ENCODE measurements around the gene WNK2. TPM values are rescaled to one million over a fixed set of nuclear protein-coding genes. Genes with fewer than 3 reads are reported as not detected.
"Not testable (repeated sequence)": the region's sequence is repeated elsewhere in the genome, so short reads cannot be mapped to it uniquely, and the experiment has no call there.

The WNK2 gene
- total RNA-seq, 1 donor from 2014 or later: 1.1 TPM

DNA sequence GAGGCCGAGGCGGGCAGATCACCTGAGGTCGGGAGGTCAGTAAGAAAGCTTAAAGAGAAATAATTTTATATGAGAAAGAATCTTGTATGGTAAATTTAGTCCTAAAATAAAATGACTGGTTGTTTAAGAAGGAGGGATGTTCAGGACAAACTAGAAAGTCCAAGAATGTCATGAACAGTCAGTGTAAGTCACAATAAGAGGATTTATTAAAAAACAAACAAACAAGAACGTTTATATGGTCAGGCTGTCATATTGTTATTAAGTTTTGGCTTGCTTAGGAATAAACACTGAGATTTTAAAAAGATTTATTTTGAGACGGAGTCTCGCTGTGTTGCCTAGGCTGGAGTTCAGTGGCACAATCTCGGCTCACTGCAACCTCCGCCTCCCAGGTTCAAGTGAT, 176.0 kb downstream of the WNK2 start:
- not testable (repeated sequence) for DNase-seq (ENCODE audit: low spot score)

- DNase-seq (ENCODE audit: low spot score): no peak
Observed at GRCh38 chr9:93361995-93362394, 178.1 kb downstream of the WNK2 start.

GRCh38 chr9:93364734-93365426, 180.9 kb downstream of the WNK2 start:
- no peak for DNase-seq (ENCODE audit: low spot score)

GRCh38 chr9:93365427-93366118, 181.6 kb downstream of the WNK2 start:
- DNase-seq (ENCODE audit: low spot score): no peak

- no peak for DNase-seq (ENCODE audit: low spot score)
Observed at GRCh38 chr9:93366119-93366447, 182.1 kb downstream of the WNK2 start.

DNA sequence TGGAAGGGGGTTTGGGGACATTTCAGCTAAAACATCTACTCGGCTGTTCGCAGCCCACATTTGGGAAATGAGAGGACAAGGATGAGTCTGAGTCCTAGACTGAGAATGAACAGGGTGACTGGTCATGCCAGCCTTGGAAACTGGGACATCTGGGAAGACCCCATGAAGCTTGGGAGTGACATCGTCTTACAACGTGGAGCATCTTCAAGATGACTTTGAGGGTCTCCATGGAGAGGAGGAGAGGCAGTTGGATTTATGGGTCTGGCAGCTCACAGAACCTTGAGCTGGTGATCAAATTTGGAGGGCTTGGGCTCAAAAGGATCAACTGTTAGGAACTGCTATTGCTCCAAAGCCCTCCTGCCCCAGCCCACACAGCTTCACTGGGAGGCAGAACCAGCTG, 182.5 kb downstream of the WNK2 start:
- not testable (repeated sequence) for DNase-seq (ENCODE audit: low spot score)

DNA sequence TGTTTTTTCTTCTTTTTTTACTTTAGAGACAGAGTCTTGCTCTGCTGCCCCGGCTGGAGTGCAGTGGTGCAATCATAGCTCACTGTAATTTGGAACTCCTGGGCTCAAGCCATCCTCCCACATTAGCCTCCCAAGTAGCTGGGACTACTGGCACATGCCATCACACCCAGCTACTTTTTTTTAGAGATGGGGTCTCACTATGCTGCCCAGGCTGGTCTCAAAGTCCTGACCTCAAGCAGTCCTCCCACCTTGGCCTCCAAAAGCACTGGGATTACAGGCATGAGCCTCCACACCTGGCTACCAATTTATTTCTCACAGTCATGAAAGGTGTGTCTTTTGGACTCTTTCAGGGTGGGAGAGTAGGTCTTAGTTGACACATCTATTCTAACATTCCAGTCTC, 184.5 kb downstream of the WNK2 start:
- no peak for DNase-seq (ENCODE audit: low spot score)

GRCh38 chr9:93369686-93370085, 185.7 kb downstream of the WNK2 start:
- DNase-seq (ENCODE audit: low spot score): no peak

Other genes with a start within 250 kb of the WNK2 start
- 9.8 TPM for gene FGD3, start 236.6 kb upstream of the WNK2 start, total RNA-seq
- 2.0 TPM for gene SUSD3, start 125.4 kb upstream of the WNK2 start, total RNA-seq
- gene CARD19, start 87.9 kb upstream of the WNK2 start, total RNA-seq: 38.9 TPM
- 58.8 TPM for gene NINJ1, start 49.9 kb upstream of the WNK2 start, total RNA-seq

All from mesenteric fat pad (tissue), 1 donor.